Esophagus muscularis mucosa (tissue), 3 donors: ENCODE results near the gene LILRB5.

ENCODE experiments used
- CTCF ChIP-seq, 3 experiments: fragments of 200-600 bp in 2 of 3; fragments of 450-650 bp in 1 of 3; sonication (generic) in 2 of 3; IDR thresholded peaks; one replicate each; pipeline ENCODE4 v1.5.1; 2017 to 2019; ENCODE audit warnings: antibody characterized with exemption in 3 of 3, mild to moderate bottlenecking in 2 of 3, moderate library complexity in 1 of 3
- POLR2AphosphoS5 ChIP-seq, 2 donors: sonication (generic); formaldehyde crosslinking; IDR thresholded peaks; one replicate each; pipeline ENCODE4 v1.6.1; 2017; ENCODE audit warnings: antibody characterized with exemption in 2 of 2

- TF ChIP-seq CTCF (IDR thresholded peaks at IDR 0.05): no peak
- no peak for TF ChIP-seq POLR2AphosphoS5 (IDR thresholded peaks at IDR 0.05)
Observed at GRCh38 chr19:54256250-54257115, 590 bp downstream of the LILRB5 start.
